ENCODE results near the gene TADA2B.

DNA sequence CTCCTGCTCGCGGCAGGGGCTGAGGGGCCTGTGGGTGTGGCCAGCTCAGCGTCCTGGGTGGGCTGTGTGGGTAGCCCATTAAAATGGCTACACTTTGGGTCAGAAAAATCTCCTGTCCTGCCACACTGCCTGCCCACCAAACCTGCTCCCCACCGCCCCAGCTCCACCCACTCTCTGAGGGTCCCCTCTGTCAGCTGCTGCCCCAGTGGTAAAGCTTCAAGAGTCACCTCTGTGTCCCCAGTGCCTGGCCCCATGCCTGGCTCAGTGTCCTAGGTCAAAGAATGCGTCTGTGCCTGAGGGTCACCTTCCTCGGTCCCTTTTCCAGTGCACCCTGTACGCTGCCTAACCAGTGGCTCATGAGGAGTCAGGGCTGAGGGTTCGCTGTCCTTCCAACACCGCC is 24.9 kb upstream of the TADA2B start:
- TF ChIP-seq POLR2A (IDR thresholded peaks at IDR 0.05; ENCODE audit: low read length) (no peak), CHD2 (IDR thresholded peaks at IDR 0.05; ENCODE audit: low read length, partially characterized antibody) (no peak), JUN (IDR thresholded peaks at IDR 0.05) (no peak), EP300 (IDR thresholded peaks at IDR 0.05) (no peak), RCOR1 (IDR thresholded peaks at IDR 0.05; ENCODE audit: low read depth, low read length) (no peak), CEBPB (IDR thresholded peaks at IDR 0.05) (no peak)
- TF ChIP-seq, protein P1, sequence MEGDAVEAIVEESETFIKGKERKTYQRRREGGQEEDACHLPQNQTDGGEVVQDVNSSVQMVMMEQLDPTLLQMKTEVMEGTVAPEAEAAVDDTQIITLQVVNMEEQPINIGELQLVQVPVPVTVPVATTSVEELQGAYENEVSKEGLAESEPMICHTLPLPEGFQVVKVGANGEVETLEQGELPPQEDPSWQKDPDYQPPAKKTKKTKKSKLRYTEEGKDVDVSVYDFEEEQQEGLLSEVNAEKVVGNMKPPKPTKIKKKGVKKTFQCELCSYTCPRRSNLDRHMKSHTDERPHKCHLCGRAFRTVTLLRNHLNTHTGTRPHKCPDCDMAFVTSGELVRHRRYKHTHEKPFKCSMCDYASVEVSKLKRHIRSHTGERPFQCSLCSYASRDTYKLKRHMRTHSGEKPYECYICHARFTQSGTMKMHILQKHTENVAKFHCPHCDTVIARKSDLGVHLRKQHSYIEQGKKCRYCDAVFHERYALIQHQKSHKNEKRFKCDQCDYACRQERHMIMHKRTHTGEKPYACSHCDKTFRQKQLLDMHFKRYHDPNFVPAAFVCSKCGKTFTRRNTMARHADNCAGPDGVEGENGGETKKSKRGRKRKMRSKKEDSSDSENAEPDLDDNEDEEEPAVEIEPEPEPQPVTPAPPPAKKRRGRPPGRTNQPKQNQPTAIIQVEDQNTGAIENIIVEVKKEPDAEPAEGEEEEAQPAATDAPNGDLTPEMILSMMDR (IDR thresholded peaks at IDR 0.05): no peak
- TF ChIP-seq, protein P2, sequence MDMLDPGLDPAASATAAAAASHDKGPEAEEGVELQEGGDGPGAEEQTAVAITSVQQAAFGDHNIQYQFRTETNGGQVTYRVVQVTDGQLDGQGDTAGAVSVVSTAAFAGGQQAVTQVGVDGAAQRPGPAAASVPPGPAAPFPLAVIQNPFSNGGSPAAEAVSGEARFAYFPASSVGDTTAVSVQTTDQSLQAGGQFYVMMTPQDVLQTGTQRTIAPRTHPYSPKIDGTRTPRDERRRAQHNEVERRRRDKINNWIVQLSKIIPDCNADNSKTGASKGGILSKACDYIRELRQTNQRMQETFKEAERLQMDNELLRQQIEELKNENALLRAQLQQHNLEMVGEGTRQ (IDR thresholded peaks at IDR 0.05): no peak
- TF ChIP-seq, protein P3, sequence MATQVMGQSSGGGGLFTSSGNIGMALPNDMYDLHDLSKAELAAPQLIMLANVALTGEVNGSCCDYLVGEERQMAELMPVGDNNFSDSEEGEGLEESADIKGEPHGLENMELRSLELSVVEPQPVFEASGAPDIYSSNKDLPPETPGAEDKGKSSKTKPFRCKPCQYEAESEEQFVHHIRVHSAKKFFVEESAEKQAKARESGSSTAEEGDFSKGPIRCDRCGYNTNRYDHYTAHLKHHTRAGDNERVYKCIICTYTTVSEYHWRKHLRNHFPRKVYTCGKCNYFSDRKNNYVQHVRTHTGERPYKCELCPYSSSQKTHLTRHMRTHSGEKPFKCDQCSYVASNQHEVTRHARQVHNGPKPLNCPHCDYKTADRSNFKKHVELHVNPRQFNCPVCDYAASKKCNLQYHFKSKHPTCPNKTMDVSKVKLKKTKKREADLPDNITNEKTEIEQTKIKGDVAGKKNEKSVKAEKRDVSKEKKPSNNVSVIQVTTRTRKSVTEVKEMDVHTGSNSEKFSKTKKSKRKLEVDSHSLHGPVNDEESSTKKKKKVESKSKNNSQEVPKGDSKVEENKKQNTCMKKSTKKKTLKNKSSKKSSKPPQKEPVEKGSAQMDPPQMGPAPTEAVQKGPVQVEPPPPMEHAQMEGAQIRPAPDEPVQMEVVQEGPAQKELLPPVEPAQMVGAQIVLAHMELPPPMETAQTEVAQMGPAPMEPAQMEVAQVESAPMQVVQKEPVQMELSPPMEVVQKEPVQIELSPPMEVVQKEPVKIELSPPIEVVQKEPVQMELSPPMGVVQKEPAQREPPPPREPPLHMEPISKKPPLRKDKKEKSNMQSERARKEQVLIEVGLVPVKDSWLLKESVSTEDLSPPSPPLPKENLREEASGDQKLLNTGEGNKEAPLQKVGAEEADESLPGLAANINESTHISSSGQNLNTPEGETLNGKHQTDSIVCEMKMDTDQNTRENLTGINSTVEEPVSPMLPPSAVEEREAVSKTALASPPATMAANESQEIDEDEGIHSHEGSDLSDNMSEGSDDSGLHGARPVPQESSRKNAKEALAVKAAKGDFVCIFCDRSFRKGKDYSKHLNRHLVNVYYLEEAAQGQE (IDR thresholded peaks at IDR 0.05): no peak
- TF ChIP-seq, protein P4, sequence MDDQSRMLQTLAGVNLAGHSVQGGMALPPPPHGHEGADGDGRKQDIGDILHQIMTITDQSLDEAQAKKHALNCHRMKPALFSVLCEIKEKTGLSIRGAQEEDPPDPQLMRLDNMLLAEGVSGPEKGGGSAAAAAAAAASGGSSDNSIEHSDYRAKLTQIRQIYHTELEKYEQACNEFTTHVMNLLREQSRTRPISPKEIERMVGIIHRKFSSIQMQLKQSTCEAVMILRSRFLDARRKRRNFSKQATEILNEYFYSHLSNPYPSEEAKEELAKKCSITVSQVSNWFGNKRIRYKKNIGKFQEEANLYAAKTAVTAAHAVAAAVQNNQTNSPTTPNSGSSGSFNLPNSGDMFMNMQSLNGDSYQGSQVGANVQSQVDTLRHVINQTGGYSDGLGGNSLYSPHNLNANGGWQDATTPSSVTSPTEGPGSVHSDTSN (IDR thresholded peaks at IDR 0.05): no peak

All from A549 (cell line).